B cell (primary cell): Measurements from ENCODE around the gene DIAPH1. TPM values are rescaled to one million over a fixed set of nuclear protein-coding genes. Genes with fewer than 3 reads are reported as not detected.

Experiments
- ATAC-seq: fragments of 200-7000 bp; cut with Tn5 transposase; one replicate; pipeline ENCODE4 v1.10.0; 2021; ENCODE audit warnings: low read depth, mild to moderate bottlenecking, moderate number of reproducible peaks, moderate library complexity
- CTCF ChIA-PET: fragments of 350-600 bp; sonication (Branson Sonifier 250); formaldehyde crosslinking; loops from one replicate; lab custom pipeline; 2021; ENCODE audit warnings: antibody characterized with exemption, inconsistent platforms; lab: Charles Lee
- POLR2A ChIA-PET: fragments of 350-600 bp; sonication (Branson Sonifier 250); formaldehyde crosslinking; loops from one replicate; lab custom pipeline; 2021; ENCODE audit warnings: antibody characterized with exemption; lab: Charles Lee
- DNase-seq: peaks from one replicate; pipeline ENCODE4 v3.0.0; 2013
- H2AFZ ChIP-seq: 2 replicates; pipeline ENCODE4 v1.6.1; 2012; ENCODE audit warnings: mild to moderate bottlenecking, low read depth, low read length; ENCODE audit not compliant: insufficient read depth, poor library complexity, severe bottlenecking
- H3K27ac ChIP-seq, 2 donors: 1 replicate in 1 of 2; 2 replicates in 1 of 2; pipeline ENCODE4 v1.5.1; 2012 to 2013; ENCODE audit warnings: low read length in 2 of 2, mild to moderate bottlenecking in 2 of 2, moderate library complexity in 1 of 2
- H3K27me3 ChIP-seq, 4 experiments: fragments of 200-600 bp in 1 of 4; sonication (generic) in 1 of 4; replicated peaks in 1 of 4; 1 replicate in 2 of 4; 2 replicates in 2 of 4; pipeline versions ENCODE4 v1.6.1 to v1.7.0; 2013 to 2016; ENCODE audit warnings: low read length in 3 of 4, mild to moderate bottlenecking in 2 of 4, mixed read lengths in 1 of 4, moderate library complexity in 1 of 4; ENCODE audit not compliant: insufficient read depth in 4 of 4, control insufficient read depth in 3 of 4; ENCODE audit errors: control extremely low read depth in 1 of 4
- H3K36me3 ChIP-seq, 2 experiments: replicated peaks in 1 of 2; 1 replicate in 1 of 2; 2 replicates in 1 of 2; pipeline versions ENCODE4 v1.6.1 to v1.7.1; 2013; ENCODE audit warnings: low read length in 1 of 2; ENCODE audit not compliant: insufficient read depth in 2 of 2, control insufficient read depth in 1 of 2; ENCODE audit errors: control extremely low read depth in 1 of 2, extremely low read depth in 1 of 2
- H3K4me1 ChIP-seq, 2 donors: fragments of 200-600 bp in 1 of 2; sonication (generic) in 1 of 2; 1 replicate in 1 of 2; 2 replicates in 1 of 2; pipeline versions ENCODE4 v1.5.1 to v1.6.1; 2013 to 2017; ENCODE audit warnings: low read length in 2 of 2; ENCODE audit not compliant: control insufficient read depth in 2 of 2, insufficient read depth in 2 of 2
- H3K4me2 ChIP-seq: replicated peaks from 2 replicates; pipeline ENCODE3; 2012; ENCODE audit warnings: mild to moderate bottlenecking, low read depth, low read length; ENCODE audit not compliant: poor library complexity, severe bottlenecking
- H3K4me3 ChIP-seq, 5 experiments: fragments of 200-600 bp in 1 of 5; sonication (generic) in 1 of 5; 1 replicate in 3 of 5; 2 replicates in 2 of 5; pipeline versions ENCODE4 v1.5.1 to v1.7.0; 2011 to 2016; ENCODE audit warnings: low read length in 4 of 5, mild to moderate bottlenecking in 4 of 5, low read depth in 2 of 5, control low read depth in 1 of 5, moderate library complexity in 1 of 5; ENCODE audit not compliant: insufficient read depth in 1 of 5; ENCODE audit errors: control extremely low read depth in 1 of 5, extremely low read depth in 1 of 5
- H3K79me2 ChIP-seq: fragments of 200-600 bp; sonication (generic); one replicate; pipeline ENCODE4 v1.6.0; 2016; ENCODE audit warnings: low read length; ENCODE audit not compliant: control insufficient read depth, insufficient read depth
- H3K9ac ChIP-seq: fragments of 200-600 bp; sonication (generic); 2 replicates; pipeline ENCODE4 v1.6.1; 2017; ENCODE audit warnings: mild to moderate bottlenecking, low read length, moderate library complexity
- H3K9me3 ChIP-seq, 3 donors: one replicate each; pipeline versions ENCODE4 v1.6.1 to v1.7.1; 2013; ENCODE audit warnings: low read length in 2 of 3; ENCODE audit not compliant: control insufficient read depth in 2 of 3, insufficient read depth in 1 of 3; ENCODE audit errors: control extremely low read depth in 1 of 3
- H4K20me1 ChIP-seq: 2 replicates; pipeline ENCODE4 v1.6.0; 2012; ENCODE audit warnings: mild to moderate bottlenecking, low read length; ENCODE audit not compliant: insufficient read depth, control insufficient read depth, poor library complexity, severe bottlenecking
- H3K27ac Mint-ChIP-seq: one replicate; pipeline ENCODE4 v1.8.0; 2021; ENCODE audit warnings: mixed read lengths
- H3K27me3 Mint-ChIP-seq: one replicate; pipeline ENCODE4 v1.8.0; 2021; ENCODE audit warnings: mixed read lengths
- H3K4me1 Mint-ChIP-seq: one replicate; pipeline ENCODE4 v1.8.0; 2021; ENCODE audit warnings: mixed read lengths
- H3K4me3 Mint-ChIP-seq: one replicate; pipeline ENCODE4 v1.8.0; 2021; ENCODE audit warnings: mixed read lengths
- H3K9me3 Mint-ChIP-seq: one replicate; pipeline ENCODE4 v1.8.0; 2022; ENCODE audit warnings: mixed read lengths; ENCODE audit not compliant: insufficient read depth
- CTCF ChIP-seq: fragments of 200-600 bp; IDR thresholded peaks from one replicate; pipeline ENCODE4 v1.8.0; 2022; ENCODE audit warnings: antibody characterized with exemption, mild to moderate bottlenecking
- EZH2 ChIP-seq: IDR thresholded peaks from 2 replicates; pipeline ENCODE4 v1.6.1; 2012; ENCODE audit warnings: borderline replicate concordance, low read depth, mild to moderate bottlenecking, moderate library complexity, low read length; ENCODE audit not compliant: insufficient read depth, poor library complexity, severe bottlenecking
- WGBS: methylation state at CpG from one replicate; pipeline ENCODE4 v1.1.5; 2013; ENCODE audit warnings: missing lambda C conversion rate; ENCODE audit not compliant: insufficient coverage; 5-methylcytosine and 5-hydroxymethylcytosine counted together
- intact Hi-C: fragments of 100-400 bp; cut with micrococcal nuclease; formaldehyde crosslinking; loops from one replicate; pipeline ENCODE4 v1.10.0; 2022
- polyA plus RNA-seq: library from polyadenylated mRNA; depleted of rRNA; stranded (reverse); fragments of >200 nt; gene quantifications from 2 replicates; pipeline ENCODE4 v1.2.3, GENCODE V29; 2012
- total RNA-seq, 2 donors: library from RNA; stranded (reverse); fragments of 120-200 nt in 1 of 2; gene quantifications; 1 replicate in 1 of 2; 2 replicates in 1 of 2; pipeline versions ENCODE4 v1.2.3 to v1.2.4, GENCODE V29; 2013 to 2022

The DIAPH1 gene
- total and polyA plus RNA-seq, 2 donors (not counting 1 experiment from before 2014, with no cell fraction given), result 59.7 to 113 TPM

- Mint-ChIP-seq H3K4me1 (peaks cover 68% of the 10 kb centered on the region), H3K27me3 (no peaks in the 10 kb centered on the region), H3K27ac (peak overlapping the region; percentile 81), H3K4me3 (peak overlapping the region; percentile 93), H3K9me3 (no peaks in the 10 kb centered on the region)
- WGBS, result 71% methylated on average over 2 of the region's 9 CpGs
- CTCF ChIA-PET, result interaction anchor here (0.7 to 28.1 kb wide), 8 partner anchors 9 to 971 kb away, joined by 3 to 760 read pairs (median 21); partner anchors contain the start of genes HDAC3, RELL2 and TAF7
- peak overlapping the region; percentile 11 to 92 for H3K27ac ChIP-seq
- H3K79me2 ChIP-seq, result peaks cover 91% of the 10 kb centered on the region
- peak overlapping the region; percentile 84 for H3K4me2 ChIP-seq
- intact Hi-C loops, result no loop called here
- TF ChIP-seq EZH2 (no peak), CTCF (no peak)
- peaks cover 0 to 4% (median 0%) of the 10 kb centered on the region in 3 donors for H3K9me3 ChIP-seq
- peaks cover 9% of the 10 kb centered on the region for H4K20me1 ChIP-seq
- POLR2A ChIA-PET, result interaction anchor here (0.7 to 4.4 kb wide), 4 partner anchors 8 to 24 kb away, joined by 3 to 34 read pairs (median 7); partner anchors contain the start of genes HDAC3 and RELL2
- peak overlapping the region in 3 of 5 experiments; percentile 13 to 92 (median 84) for H3K4me3 ChIP-seq
- no peaks in the 10 kb centered on the region for H3K27me3 ChIP-seq
- ATAC-seq (no peak), DNase-seq (no peak)
- peaks cover 2 to 15% of the 10 kb centered on the region in 2 experiments for H3K36me3 ChIP-seq
- peaks cover 37 to 48% of the 10 kb centered on the region in 2 donors for H3K4me1 ChIP-seq
- H3K9ac ChIP-seq, result peak overlapping the region; percentile 93
- H2AFZ ChIP-seq, result no peak overlapping the region
These were observed 2.6 kb downstream of the DIAPH1 start for GRCh38 chr5:141615991-141616720.

- H2AFZ ChIP-seq, result no peak overlapping the region
- peaks cover 0 to 4% (median 0%) of the 10 kb centered on the region in 3 donors for H3K9me3 ChIP-seq
- H3K4me1 Mint-ChIP-seq, result peaks cover 73% of the 10 kb centered on the region
- H3K27me3 ChIP-seq, result no peaks in the 10 kb centered on the region
- H3K9me3 Mint-ChIP-seq, result no peaks in the 10 kb centered on the region
- CTCF ChIA-PET, result interaction anchor here (1.0 to 28.1 kb wide), 3 partner anchors 21 to 28 kb away, joined by 3 to 760 read pairs (median 5); no protein-coding TSS in a partner anchor
- no peak overlapping the region for H3K4me3 Mint-ChIP-seq
- peak overlapping the region in 1 of 2 donors; percentile 12 for H3K27ac ChIP-seq
- no peak overlapping the region for H3K4me3 ChIP-seq
- TF ChIP-seq CTCF (no peak), EZH2 (no peak)
- peaks cover 0 to 2% of the 10 kb centered on the region in 2 experiments for H3K36me3 ChIP-seq
- intact Hi-C loops, result no loop called here
- H3K27me3 Mint-ChIP-seq, result no peaks in the 10 kb centered on the region
- H4K20me1 ChIP-seq, result peaks cover 15% of the 10 kb centered on the region
- peak overlapping the region; percentile 9 for H3K4me2 ChIP-seq
- H3K9ac ChIP-seq, result no peak overlapping the region
- H3K79me2 ChIP-seq, result peaks cover 99% of the 10 kb centered on the region
- DNase-seq, result no peak
- ATAC-seq, result no peak
- peaks cover 41 to 60% of the 10 kb centered on the region in 2 donors for H3K4me1 ChIP-seq
- POLR2A ChIA-PET, result no interaction called here
- H3K27ac Mint-ChIP-seq, result no peak overlapping the region
These were observed 5.5 kb downstream of the DIAPH1 start for GRCh38 chr5:141613344-141613743.
